SK-N-SH (cell line): ENCODE measurements around the gene CLEC18B. TPM values are rescaled to one million over a fixed set of nuclear protein-coding genes. Genes with fewer than 3 reads are reported as not detected.

ENCODE experiments used
- CTCF ChIA-PET: fragments of 300-600, 350-600 bp; formaldehyde crosslinking; extraction: SDS; loops from one replicate; lab custom pipeline; 2021; lab: Yijun Ruan, JAX
- POLR2A ChIA-PET: fragments of 350-600 bp; sonication (Branson Sonifier 250); formaldehyde crosslinking; extraction: SDS; loops from one replicate; lab custom pipeline; 2020; ENCODE audit warnings: antibody characterized with exemption, inconsistent platforms; lab: Yijun Ruan, JAX
- DNase-seq: peaks from one replicate; pipeline ENCODE4 v3.0.0; 2012
- H2AFZ ChIP-seq: fragments of 200-600 bp; sonication (generic); 2 replicates; pipeline ENCODE4 v1.8.1; 2016; ENCODE audit warnings: antibody characterized with exemption, mild to moderate bottlenecking, low read depth
- H3F3A ChIP-seq: fragments of 200-600 bp; sonication (generic); replicated peaks from 2 replicates; pipeline ENCODE3; 2016; ENCODE audit warnings: antibody characterized with exemption, mild to moderate bottlenecking; ENCODE audit not compliant: insufficient read depth
- H3K27ac ChIP-seq, 2 experiments: fragments of 200-500 bp in 1 of 2; fragments of 200-600 bp in 1 of 2; sonication (Bioruptor generic) in 1 of 2; sonication (generic), shearing (Covaris generic) in 1 of 2; 2 replicates each; pipeline versions ENCODE4 v1.5.1 to v1.6.1; 2014 to 2016; ENCODE audit warnings: low read depth in 2 of 2, inconsistent platforms in 1 of 2, low read length in 1 of 2, mild to moderate bottlenecking in 1 of 2, mixed read lengths in 1 of 2
- H3K27me3 ChIP-seq: fragments of 200-600 bp; sonication (generic), shearing (Covaris generic); 2 replicates; pipeline ENCODE4 v1.6.1; 2016; ENCODE audit warnings: mixed run types; ENCODE audit not compliant: insufficient read depth
- H3K36me3 ChIP-seq, 2 experiments: fragments of 200-500 bp in 1 of 2; fragments of 200-600 bp in 1 of 2; sonication (Bioruptor generic) in 1 of 2; sonication (generic) in 1 of 2; replicated peaks in 1 of 2; 2 replicates each; pipeline versions ENCODE3 to v1.5.1; 2014 to 2016; ENCODE audit warnings: low read length in 1 of 2, mild to moderate bottlenecking in 1 of 2; ENCODE audit not compliant: insufficient read depth in 2 of 2, control insufficient read depth in 1 of 2
- H3K4me1 ChIP-seq, 2 experiments: fragments of 200-500 bp in 1 of 2; fragments of 200-600 bp in 1 of 2; sonication (Bioruptor generic) in 1 of 2; sonication (generic), shearing (Covaris generic) in 1 of 2; 2 replicates each; pipeline versions ENCODE4 v1.5.1 to v1.6.1; 2014 to 2016; ENCODE audit warnings: low read depth in 1 of 2, low read length in 1 of 2, mixed run types in 1 of 2; ENCODE audit not compliant: insufficient read depth in 2 of 2, control insufficient read depth in 1 of 2
- H3K4me2 ChIP-seq: fragments of 200-600 bp; sonication (generic), shearing (Covaris generic); 2 replicates; pipeline ENCODE4 v1.6.1; 2017; ENCODE audit warnings: mixed run types
- H3K4me3 ChIP-seq, 2 experiments: fragments of 200-500 bp in 1 of 2; fragments of 200-600 bp in 1 of 2; sonication (Bioruptor generic) in 1 of 2; sonication (generic), shearing (Covaris generic) in 1 of 2; 2 replicates each; pipeline versions ENCODE4 v1.5.1 to v1.8.1; 2014 to 2016; ENCODE audit warnings: low read depth in 2 of 2, inconsistent platforms in 1 of 2, low read length in 1 of 2, mild to moderate bottlenecking in 1 of 2, mixed read lengths in 1 of 2, moderate library complexity in 1 of 2
- H3K79me2 ChIP-seq: fragments of 200-600 bp; sonication (generic); 2 replicates; pipeline ENCODE4 v1.8.1; 2017; ENCODE audit warnings: mild to moderate bottlenecking; ENCODE audit not compliant: insufficient read depth
- H3K9ac ChIP-seq: fragments of 200-600 bp; sonication (generic); 2 replicates; pipeline ENCODE4 v1.6.1; 2017; ENCODE audit warnings: mixed run types
- H3K9me2 ChIP-seq: fragments of 200-600 bp; sonication (generic); 2 replicates; pipeline ENCODE4 v1.6.1; 2017; ENCODE audit warnings: mixed run types
- H3K9me3 ChIP-seq: fragments of 200-600 bp; sonication (generic); 2 replicates; pipeline ENCODE4 v1.6.1; 2017; ENCODE audit warnings: mixed run types, mild to moderate bottlenecking, moderate library complexity
- H4K20me1 ChIP-seq: fragments of 200-600 bp; sonication (generic); 2 replicates; pipeline ENCODE4 v1.6.1; 2017; ENCODE audit warnings: mild to moderate bottlenecking, mixed run types; ENCODE audit not compliant: insufficient read depth
- CHD2 ChIP-seq: fragments of 150-350 bp; IDR thresholded peaks from 2 replicates; pipeline ENCODE4 v1.6.1; 2018; ENCODE audit warnings: low read length; ENCODE audit not compliant: partially characterized antibody
- ELF1 ChIP-seq: IDR thresholded peaks from 2 replicates; pipeline ENCODE4 v1.4.0; 2012
- EZH2phosphoT487 ChIP-seq: fragments of 200-600 bp; sonication (generic); IDR thresholded peaks from 2 replicates; pipeline ENCODE4 v1.6.1; 2017; ENCODE audit warnings: low read depth, mixed run types, mild to moderate bottlenecking, antibody characterized with exemption, moderate library complexity, borderline replicate concordance
- FOXJ3 ChIP-seq: sonication (generic); formaldehyde crosslinking; IDR thresholded peaks from 2 replicates; pipeline ENCODE4 v1.5.1; 2020; ENCODE audit warnings: mild to moderate bottlenecking, missing genetic modification reagents
- FOXM1 ChIP-seq: IDR thresholded peaks from 2 replicates; pipeline ENCODE4 v1.4.0; 2012; ENCODE audit warnings: low read depth, mild to moderate bottlenecking
- GATA2 ChIP-seq: sonication (generic); formaldehyde crosslinking; IDR thresholded peaks from 2 replicates; pipeline ENCODE4 v1.5.0; 2020; ENCODE audit warnings: mild to moderate bottlenecking, missing genetic modification reagents
- JUND ChIP-seq: IDR thresholded peaks from 2 replicates; pipeline ENCODE4 v1.4.0; 2012
- MEF2A ChIP-seq: IDR thresholded peaks from 2 replicates; pipeline ENCODE4 v1.4.0; 2012; ENCODE audit warnings: low read depth, borderline replicate concordance
- NFIC ChIP-seq: IDR thresholded peaks from 2 replicates; pipeline ENCODE4 v1.4.0; 2012; ENCODE audit warnings: borderline replicate concordance
- NRF1 ChIP-seq: IDR thresholded peaks from 2 replicates; pipeline ENCODE4 v1.6.1; 2012; ENCODE audit warnings: low read depth, mild to moderate bottlenecking, low read length
- POLR2AphosphoS5 ChIP-seq: IDR thresholded peaks from 2 replicates; pipeline ENCODE4 v1.6.1; 2012; ENCODE audit warnings: low read depth, low read length
- RAD21 ChIP-seq: IDR thresholded peaks from 2 replicates; pipeline ENCODE4 v1.6.1; 2012; ENCODE audit warnings: mild to moderate bottlenecking, low read length
- RFX5 ChIP-seq: IDR thresholded peaks from 2 replicates; pipeline ENCODE4 v1.6.1; 2012; ENCODE audit warnings: mild to moderate bottlenecking, improper control_type of control experiment, low read length
- SIN3A ChIP-seq: IDR thresholded peaks from 2 replicates; pipeline ENCODE4 v1.6.1; 2012; ENCODE audit warnings: low read depth, mild to moderate bottlenecking, low read length, moderate library complexity, borderline replicate concordance
- TAF1 ChIP-seq: IDR thresholded peaks from 2 replicates; pipeline ENCODE4 v1.6.1; 2012; ENCODE audit warnings: low read depth, mild to moderate bottlenecking, low read length, moderate library complexity, borderline replicate concordance
- WGBS: methylation state at CpG from one replicate; pipeline ENCODE4 v1.1.6; 2017; ENCODE audit warnings: low lambda C conversion rate; 5-methylcytosine and 5-hydroxymethylcytosine counted together
- polyA plus RNA-seq, 3 experiments: library from polyadenylated mRNA; depleted of rRNA; stranded (reverse); fragments of >200 nt; gene quantifications; 2 replicates each; pipeline ENCODE4 v1.2.3, GENCODE V29; 2012
- TF ChIP-seq, protein P1 (sequence below): IDR thresholded peaks from 2 replicates; pipeline ENCODE4; 2012
- TF ChIP-seq, protein P2 (sequence below): fragments of 150-350 bp; IDR thresholded peaks from 2 replicates; pipeline ENCODE4 v1.6.1; 2017; ENCODE audit warnings: antibody characterized with exemption, low read length, low read depth, borderline replicate concordance

The CLEC18B gene
- polyA plus RNA-seq, 1 of the 3 experiments (the other 2 are of a cell fraction), result 0.10 TPM

DNA sequence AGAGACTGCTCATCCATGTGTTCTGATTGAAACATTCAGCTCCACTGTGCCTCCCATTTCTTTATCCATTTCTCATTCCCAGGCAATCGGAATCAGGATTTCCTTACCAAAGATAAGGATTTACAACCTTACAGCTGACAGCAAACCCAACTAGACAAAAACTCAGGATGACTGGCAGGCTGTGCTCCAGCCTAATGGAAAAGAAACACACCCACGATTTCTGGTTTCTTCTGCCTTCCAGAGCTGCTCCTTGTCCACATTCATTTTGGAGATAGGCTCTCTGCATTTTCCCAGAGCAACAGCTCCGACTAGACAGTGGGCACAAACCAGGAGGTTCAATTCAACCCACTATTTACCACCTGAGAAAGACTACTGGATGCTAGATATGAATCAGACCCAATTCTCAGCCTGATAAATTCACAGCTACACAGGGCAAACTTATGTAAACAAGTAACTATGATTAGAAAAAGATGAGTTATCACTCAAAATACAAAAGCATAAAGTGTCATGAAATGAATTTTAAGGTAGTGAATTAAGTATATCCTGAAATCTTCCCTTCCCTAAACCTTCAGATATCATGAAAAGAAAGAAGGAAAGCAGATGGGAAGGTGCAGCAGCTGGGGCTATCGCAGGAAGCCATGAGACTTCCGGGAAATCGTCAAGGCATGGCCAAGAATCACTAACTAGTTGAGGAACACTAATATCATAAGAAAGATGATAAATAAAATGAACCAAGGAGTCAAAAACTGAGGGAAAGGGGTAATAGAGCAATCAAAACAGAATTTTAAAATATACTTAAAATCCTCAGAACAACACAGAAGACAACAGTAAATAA lies 44.8 kb upstream of the CLEC18B start:
- no peak overlapping the region for H3K4me2 ChIP-seq

DNA sequence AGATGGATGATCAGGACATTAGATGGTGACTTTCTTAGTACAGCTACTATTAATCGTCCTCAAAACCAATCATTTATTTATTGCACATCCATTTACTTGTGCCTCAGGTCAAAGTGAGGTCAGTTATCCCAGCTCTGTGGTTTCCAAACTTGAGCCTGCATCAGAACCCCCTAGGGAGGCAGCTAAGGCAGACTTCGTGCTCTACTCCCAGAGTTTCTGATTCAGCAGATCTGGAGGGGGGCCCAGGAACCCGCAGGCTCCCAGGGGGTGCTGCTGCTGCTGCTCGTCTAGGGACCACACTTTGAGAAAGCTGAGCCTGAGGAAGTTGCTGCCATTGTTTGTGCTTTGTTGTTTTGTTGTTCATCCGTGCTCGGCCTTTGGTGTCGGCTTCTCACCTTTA lies 44.0 kb upstream of the CLEC18B start:
- no peaks in the 10 kb centered on the region for H4K20me1 ChIP-seq
- H3K27ac ChIP-seq, result no peak overlapping the region
- ChIA-PET CTCF (interaction anchor here (0.7 kb wide), 1 partner anchor 285 kb away, joined by 3 read pairs; no protein-coding TSS in a partner anchor), POLR2A (no interaction called here)
- no peak overlapping the region for H3K9ac ChIP-seq
- H3K4me3 ChIP-seq, result no peak overlapping the region
- H3K9me3 ChIP-seq, result no peaks in the 10 kb centered on the region
- H2AFZ ChIP-seq, result no peak overlapping the region
- DNase-seq, result no peak
- no peaks in the 10 kb centered on the region for H3K9me2 ChIP-seq
- H3K36me3 ChIP-seq, result peaks cover 69 to 78% of the 10 kb centered on the region in 2 experiments
- TF ChIP-seq FOXJ3 (CRISPR knock-in tag) (no peak), EZH2phosphoT487 (no peak), RAD21 (no peak), CHD2 (no peak), POLR2AphosphoS5 (no peak), NFIC (no peak), FOXM1 (no peak), SIN3A (no peak), RFX5 (no peak), GATA2 (CRISPR knock-in tag) (no peak), NRF1 (no peak), TAF1 (no peak), ELF1 (no peak), JUND (no peak)
- TF ChIP-seq, protein P1, sequence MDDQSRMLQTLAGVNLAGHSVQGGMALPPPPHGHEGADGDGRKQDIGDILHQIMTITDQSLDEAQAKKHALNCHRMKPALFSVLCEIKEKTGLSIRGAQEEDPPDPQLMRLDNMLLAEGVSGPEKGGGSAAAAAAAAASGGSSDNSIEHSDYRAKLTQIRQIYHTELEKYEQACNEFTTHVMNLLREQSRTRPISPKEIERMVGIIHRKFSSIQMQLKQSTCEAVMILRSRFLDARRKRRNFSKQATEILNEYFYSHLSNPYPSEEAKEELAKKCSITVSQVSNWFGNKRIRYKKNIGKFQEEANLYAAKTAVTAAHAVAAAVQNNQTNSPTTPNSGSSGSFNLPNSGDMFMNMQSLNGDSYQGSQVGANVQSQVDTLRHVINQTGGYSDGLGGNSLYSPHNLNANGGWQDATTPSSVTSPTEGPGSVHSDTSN, result no peak
- WGBS, result 94% methylated on average over 7 of the region's 7 CpGs
- no peaks in the 10 kb centered on the region for H3F3A ChIP-seq
- H3K79me2 ChIP-seq, result no peaks in the 10 kb centered on the region
- H3K27me3 ChIP-seq, result no peaks in the 10 kb centered on the region
- H3K4me2 ChIP-seq, result no peak overlapping the region
- H3K4me1 ChIP-seq, result no peaks in the 10 kb centered on the region

More for the DNA sequence above, 44.8 kb upstream of the CLEC18B start:
- H3K9me3 ChIP-seq, result no peaks in the 10 kb centered on the region
- no peak overlapping the region for H2AFZ ChIP-seq
- H3K27ac ChIP-seq, result no peak overlapping the region
- no peak overlapping the region for H3K4me3 ChIP-seq
- no peak for TF ChIP-seq MEF2A
- TF ChIP-seq, protein P2, sequence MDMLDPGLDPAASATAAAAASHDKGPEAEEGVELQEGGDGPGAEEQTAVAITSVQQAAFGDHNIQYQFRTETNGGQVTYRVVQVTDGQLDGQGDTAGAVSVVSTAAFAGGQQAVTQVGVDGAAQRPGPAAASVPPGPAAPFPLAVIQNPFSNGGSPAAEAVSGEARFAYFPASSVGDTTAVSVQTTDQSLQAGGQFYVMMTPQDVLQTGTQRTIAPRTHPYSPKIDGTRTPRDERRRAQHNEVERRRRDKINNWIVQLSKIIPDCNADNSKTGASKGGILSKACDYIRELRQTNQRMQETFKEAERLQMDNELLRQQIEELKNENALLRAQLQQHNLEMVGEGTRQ, result no peak
- no peak for TF ChIP-seq FOXJ3 (CRISPR knock-in tag)
- no peak overlapping the region for H3K9ac ChIP-seq
- peaks cover 74 to 76% of the 10 kb centered on the region in 2 experiments for H3K36me3 ChIP-seq
- no peaks in the 10 kb centered on the region for H3K4me1 ChIP-seq
- H3K9me2 ChIP-seq, result no peaks in the 10 kb centered on the region
- H3K79me2 ChIP-seq, result no peaks in the 10 kb centered on the region
- 88% methylated on average over 6 of the region's 6 CpGs for WGBS
- CTCF ChIA-PET, result no interaction called here
- DNase-seq, result no peak
- no peaks in the 10 kb centered on the region for H3K27me3 ChIP-seq
- POLR2A ChIA-PET, result no interaction called here
- H4K20me1 ChIP-seq, result no peaks in the 10 kb centered on the region
- no peaks in the 10 kb centered on the region for H3F3A ChIP-seq
